GM12801 (cell line): ENCODE results near the gene PFDN5.

ENCODE experiments used
- CTCF ChIP-seq: IDR thresholded peaks from one replicate; pipeline ENCODE4 v1.5.1; 2011; ENCODE audit warnings: control low read depth; ENCODE audit not compliant: insufficient read length; ENCODE audit errors: extremely low read depth

The PFDN5 gene

GRCh38 chr12:53295070-53295890 lies at the start of gene PFDN5:
PFDN5 (plus strand) TSS chr12:53295542; CDS start chr12:53295568, 26 bp downstream.
- no peak for TF ChIP-seq CTCF

GRCh38 chr12:53251477-53252348 lies 43.6 kb upstream of the PFDN5 start:
- no peak for TF ChIP-seq CTCF

- no peak for TF ChIP-seq CTCF
These were observed 42.9 kb upstream of the PFDN5 start for GRCh38 chr12:53252349-53252916.

GRCh38 chr12:53253298-53253697 lies 42.0 kb upstream of the PFDN5 start:
- no peak for TF ChIP-seq CTCF

- no peak for TF ChIP-seq CTCF
These were observed 40.4 kb upstream of the PFDN5 start for GRCh38 chr12:53254816-53255545.

GRCh38 chr12:53255996-53256395 lies 39.3 kb upstream of the PFDN5 start:
- no peak for TF ChIP-seq CTCF
